NCI-H510A (cell line): ENCODE results near the gene SMTNL2.
"Not testable (repeated sequence)": the region's sequence is repeated elsewhere in the genome, so short reads cannot be mapped to it uniquely, and the experiment has no call there.

Experiments
- DNase-seq: peaks from one replicate; lab custom pipeline; 2025; lab: John Stamatoyannopoulos, UW

The SMTNL2 gene

DNA sequence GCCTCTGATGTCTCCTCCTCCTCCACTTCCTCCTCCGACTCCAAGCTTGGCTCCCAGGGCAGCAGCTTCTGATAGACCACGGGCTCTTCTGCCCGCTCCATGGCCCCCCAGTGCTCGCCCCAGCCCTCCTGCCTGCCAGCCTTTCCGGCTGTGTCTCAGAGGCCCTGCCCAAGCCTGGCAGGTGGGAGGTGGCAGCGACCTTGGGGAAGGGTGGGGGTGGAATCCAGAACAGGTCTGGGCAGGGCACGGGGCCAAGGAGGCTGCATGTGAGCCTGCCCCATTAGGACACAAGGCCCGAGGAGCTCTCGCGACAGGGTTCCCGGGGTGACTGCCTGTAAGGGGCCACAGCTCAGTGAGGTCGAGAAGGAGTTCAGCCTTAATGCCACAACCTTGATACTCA lies 23.9 kb upstream of the SMTNL2 start, which contains the start of gene GGT6:
TSS of gene GGT6 (minus strand) at position 157 of the 400 bp plus-strand sequence. CDS start at position 101, 56 bp downstream.
- DNase-seq: no peak

DNA sequence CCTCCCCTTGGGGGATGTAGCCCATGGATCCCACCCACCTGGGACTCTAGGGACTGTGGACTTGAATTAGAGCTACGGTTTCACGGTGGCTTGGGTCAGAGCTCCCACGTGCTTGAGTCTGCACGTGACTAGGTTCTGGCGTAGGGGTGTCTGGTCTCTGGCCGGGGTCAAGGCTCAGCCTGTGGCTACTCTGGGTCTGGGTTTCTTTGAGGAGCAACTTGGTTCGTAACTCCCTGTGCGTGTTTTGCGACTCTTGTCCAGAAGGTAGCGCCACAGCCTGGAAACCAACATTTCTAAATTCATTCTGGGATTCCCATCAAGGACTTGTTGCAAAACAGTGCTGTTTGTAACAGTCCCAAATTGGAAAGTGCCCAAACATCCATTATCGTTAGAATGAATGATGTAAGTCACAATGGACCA lies 23.5 kb upstream of the SMTNL2 start:
- DNase-seq: no peak

DNA sequence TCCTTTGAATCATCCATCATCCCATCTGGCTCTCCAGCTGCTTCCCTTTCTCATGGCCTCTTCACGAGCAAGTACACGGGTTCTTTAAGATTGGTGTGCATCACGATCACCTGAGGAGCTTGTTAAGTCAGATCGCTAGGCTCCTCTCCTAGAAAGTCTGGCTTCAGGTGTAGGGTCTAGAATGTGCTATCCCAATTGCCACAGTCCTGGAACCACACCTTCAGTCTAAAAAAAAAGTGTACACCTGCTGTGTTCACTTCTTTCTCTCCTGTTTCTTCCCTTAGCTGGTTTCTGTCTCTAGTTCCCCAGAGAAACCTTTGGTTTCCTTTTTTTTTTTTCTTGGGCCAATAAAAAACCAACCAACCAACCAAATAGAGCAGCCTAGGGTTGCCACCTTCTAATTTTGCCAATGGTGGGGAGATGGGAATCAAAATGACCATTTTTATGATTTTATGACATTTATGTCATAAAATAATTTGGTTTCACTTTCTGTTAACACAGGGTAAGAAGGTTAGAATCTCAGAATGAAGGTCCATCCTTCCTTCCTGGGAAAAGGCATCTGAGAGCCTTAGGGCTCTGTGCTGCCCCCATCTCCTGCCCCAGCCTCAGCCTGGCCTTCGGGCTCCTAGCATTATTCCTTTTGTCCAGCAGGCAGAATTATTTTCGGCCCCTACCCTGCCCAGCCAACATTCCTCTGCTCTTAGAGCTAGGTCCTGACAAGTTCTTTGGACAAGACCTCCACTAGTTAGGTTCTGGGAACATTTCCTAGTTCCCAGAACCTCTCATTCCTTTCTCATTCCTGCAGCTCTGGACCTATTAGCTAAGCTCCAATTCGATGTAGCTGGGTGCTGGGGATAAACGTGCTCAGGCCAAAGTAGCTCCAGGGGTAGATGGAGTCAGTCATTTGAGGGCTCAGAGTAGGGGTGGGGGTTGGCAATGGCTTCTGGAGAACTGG lies 22.0 kb upstream of the SMTNL2 start:
- no peak for DNase-seq

DNA sequence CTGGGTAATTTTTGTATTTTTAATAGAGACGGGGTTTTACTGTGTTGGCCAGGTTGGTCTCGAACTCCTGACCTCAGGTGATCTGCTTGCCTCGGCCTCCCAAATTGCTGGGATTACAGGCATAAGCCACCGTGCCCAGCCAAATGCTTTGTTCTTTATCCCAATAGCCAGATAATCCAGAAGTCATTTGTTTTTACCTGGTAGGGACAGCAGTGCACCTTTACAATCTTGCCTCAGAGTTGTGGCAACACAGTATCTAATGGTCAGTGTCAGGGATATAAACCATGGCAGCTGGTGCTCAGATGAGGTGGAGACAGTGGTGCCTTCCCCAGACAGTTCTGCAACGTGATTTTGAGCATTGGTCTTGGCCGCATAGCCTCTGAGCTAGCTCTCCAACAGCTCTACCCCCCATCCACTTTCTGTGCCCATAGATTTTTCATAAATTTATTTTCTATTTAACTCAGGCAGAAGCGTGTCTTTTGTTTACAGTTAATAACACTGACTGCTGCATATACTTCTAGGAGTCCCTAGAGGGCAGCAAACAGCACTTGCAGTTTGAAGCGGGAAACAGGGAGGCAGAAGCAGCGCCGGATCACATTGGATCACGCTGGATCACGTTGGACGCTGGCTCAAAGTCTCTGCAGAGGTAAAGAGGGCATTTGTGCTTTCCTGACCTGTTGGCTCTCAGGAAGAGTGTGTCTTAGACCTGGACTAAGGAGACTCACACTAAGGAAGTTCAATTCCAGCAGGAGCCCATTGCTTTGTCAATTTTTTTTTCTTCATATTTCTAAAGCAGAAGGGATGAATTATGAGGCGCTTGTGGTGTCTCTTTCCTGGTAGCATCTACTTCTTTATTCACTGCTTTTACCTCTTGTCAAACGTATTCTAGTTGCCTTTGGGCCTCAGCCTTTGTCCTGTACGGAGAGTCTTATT lies 18.9 kb upstream of the SMTNL2 start:
- peak; percentile 76 for DNase-seq

DNA sequence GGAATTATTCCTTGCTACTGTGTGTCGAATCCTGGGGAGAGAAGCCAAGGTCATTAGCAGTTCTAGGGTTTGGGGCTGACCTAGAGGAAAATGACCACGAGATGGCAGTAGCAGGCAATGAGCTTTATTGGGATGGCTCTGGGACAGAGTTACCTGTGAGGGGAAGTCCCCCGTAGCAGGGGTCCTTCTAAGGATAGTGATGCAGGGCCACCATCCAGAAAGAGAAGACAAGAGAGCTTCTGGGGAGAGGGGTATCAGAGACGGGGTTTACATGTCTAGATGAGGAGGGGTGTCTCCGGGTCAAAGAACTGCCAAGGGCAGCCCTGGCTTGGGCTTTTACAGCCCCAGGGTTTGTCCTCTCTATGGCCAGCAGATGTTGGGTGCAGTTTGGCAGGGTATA lies 17.5 kb upstream of the SMTNL2 start:
- peak; percentile 33 for DNase-seq

DNA sequence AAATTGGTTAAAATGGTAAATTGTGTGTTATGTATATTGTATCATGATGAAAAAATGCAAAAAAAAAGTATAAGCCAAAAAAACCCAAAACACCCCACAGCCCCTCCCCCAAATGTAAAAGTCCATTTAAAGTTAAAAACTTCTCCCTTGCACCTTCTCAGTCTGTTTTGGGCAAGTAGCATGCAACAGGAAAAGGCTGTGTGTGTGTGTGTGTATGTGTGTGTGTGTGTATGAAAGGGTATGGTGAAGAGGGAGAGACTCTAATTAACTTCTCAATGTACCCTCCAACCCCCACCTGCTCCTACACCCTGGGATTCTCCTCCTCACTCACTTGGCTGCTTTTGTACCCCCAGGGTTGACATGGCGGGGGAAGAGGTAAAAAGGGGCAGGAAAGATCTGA lies 14.7 kb upstream of the SMTNL2 start:
- DNase-seq: no peak

DNA sequence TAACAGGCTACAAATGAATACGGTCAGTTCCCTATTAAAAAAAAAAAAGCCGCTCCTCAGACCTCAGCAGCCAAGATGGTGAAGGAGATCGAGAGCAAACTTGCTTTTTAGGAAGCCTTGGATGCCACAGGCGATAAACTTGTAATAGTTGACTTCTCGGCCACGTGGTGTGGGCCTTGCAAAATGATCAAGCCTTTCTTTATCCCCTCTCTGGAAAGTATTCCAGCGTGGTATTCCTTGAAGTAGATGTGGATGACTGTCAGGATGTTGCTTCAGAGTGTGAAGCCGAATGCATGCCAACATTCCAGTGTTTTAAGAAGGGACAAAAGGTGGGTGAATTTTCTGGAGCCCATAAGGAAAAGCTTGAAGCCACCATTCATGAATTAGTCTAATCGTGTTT lies 12.2 kb upstream of the SMTNL2 start:
- no peak for DNase-seq

DNA sequence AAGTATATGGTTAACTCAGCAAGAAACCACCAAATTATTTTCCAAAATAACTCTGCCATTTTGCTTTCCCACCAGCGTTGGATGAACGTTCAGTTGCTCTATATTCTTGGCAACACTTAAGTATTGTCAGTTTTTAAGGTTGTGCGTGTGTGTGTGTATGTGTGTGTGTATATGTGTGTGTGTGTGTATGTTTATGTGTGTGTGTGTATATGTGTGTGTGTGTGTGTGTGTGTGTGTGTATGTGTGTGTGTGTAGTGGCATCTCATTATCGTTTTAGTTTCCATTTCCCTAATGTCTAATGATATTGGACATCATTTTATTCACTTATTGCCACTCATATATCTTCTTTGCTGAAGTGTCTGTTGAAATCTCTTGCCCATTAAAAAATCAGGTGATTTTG lies 11.2 kb upstream of the SMTNL2 start:
- no peak for DNase-seq

DNA sequence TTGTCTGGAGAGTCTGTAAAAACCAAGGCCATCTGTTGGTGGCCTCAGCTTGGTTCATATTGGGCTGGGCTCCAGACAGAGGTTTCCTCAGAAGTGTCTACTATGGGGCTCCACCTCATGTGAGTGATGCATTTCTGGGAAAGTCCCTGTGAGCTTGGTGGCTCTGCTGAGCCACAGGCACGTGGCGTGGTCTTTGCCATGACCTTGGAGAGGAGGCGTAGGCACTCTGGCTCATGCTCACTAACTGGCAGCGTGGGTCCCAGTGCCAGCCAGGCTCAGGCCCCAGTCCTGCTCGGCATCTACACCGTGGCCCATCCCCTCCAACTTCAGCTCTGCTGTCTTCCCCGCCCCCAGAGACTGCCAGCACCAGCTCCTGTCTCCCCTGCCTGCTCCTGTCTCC lies 10.7 kb upstream of the SMTNL2 start:
- no peak for DNase-seq

DNA sequence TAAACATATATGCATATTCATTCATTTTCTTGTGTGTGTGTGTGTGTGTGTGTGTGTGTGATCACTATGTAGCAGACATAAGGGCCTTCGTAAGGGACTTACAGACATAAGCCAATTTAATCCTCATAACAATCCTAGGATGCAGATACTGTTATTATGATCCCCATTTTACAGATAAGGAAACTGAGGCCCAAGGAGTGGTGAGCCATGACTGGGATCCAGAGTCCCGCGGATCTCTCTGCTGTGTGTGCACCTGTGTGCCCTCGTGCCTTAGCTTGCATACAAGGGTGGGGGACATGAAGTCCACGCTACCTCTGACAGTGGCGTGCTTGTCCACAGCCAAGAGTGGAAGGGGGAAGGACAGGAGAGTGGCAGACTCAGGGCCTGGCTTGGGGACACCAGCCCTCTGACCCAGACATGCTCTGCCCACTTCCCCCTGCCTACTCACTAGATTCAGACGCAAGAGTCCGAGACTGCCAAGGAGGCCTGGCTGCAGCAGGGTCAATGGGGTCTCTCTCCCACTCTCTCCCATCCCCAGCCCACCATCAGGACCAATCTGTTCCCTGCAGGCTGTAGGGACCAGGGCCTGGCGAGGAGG lies 9.8 kb upstream of the SMTNL2 start:
- no peak for DNase-seq

DNA sequence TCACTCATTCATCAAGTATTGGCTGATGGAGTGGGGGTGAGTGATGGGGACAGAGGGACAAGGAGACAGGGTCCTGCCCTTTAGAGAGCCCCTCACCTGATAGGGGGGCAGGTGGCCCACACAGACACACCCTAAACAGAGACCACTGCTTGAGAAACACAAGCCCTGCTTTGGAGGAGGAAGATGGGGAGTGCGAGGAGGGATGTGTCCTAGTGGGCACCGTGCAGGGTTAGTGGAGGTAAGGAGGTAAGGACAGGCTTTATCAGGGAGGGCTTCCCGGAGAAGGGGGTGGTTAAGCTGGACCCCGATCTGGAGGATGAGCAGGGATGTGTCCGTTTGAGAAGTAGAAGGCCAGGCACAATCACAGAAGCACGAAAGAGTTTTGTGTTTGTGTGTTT lies 8.2 kb upstream of the SMTNL2 start:
- DNase-seq: no peak

DNA sequence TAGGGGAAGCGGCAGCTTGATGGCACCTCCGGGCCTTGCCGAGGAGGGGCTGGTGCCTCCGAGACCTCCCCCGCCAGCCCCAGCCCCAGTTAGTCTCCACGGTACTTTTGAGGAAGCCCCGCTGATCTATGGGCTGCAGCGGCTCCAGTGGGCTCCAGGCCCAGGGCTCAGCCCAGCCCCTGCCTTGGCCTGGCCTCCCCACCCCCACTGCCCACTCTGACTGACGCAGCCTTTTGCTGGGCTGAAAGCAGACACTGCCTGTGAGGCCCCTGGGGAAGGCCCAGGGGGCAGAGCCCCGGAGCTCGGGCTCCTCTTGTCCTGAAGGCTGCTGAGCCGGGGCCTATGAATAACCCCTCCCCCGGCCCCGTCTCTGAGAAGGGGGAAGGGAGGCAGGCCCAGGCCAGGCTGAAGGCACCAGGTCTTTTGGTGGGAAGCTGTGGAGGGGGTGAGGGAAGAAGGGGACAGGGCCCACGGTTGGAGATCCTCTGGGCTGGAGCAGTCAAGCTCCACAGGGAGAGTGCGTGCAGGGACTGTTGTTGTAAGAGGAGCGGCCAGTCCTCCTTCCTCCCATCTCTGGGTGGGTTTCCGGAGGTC lies 7.5 kb upstream of the SMTNL2 start:
- no peak for DNase-seq

DNA sequence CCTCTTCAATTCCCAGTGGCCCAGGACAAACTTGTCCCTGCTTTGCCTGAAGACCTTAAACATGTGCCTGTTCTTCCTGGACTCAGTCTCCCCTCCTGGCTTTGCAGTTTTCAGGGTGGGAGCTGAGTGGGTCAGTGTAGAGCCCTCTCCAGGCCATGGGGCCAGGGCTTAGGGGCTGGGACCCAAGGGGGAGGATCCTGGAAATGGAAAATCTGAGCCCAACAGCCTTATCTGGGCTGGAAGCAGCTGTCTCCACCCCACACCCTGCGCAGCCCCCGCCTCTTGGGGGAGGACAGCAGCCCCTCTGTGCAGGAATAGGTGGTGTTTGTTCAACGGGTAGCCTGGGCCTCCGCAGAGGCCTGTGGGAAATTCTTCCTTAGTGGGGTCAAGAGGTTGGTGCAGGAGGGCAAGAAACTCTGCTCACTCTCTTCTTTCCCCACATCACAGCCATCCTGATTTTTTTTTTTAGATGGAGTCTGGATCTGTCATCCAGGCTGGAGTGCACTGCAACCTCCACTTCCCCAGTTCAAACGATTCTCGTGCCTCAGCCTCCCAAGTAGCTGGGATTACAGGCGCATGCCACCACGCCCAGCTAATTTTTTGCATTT lies 6.8 kb upstream of the SMTNL2 start:
- no peak for DNase-seq

DNA sequence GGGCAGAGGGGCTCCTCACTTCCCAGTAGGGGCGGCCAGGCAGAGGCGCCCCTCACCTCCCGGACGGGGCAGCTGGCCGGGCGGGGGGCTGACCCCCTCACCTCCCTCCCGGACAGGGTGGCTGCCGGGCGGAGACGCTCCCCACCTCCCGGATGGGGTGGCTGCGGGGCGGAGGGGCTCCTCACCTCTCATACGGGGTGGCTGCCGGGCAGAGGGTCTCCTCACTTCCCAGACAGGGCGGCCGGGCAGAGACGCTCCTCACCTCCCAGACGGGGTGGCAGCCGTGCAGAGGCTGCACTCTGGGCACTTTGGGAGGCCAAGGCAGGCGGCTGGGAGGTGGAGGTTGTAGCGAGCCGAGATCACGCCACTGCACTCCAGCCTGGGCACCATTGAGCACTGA lies 6.0 kb upstream of the SMTNL2 start:
- DNase-seq: not testable (repeated sequence)

DNA sequence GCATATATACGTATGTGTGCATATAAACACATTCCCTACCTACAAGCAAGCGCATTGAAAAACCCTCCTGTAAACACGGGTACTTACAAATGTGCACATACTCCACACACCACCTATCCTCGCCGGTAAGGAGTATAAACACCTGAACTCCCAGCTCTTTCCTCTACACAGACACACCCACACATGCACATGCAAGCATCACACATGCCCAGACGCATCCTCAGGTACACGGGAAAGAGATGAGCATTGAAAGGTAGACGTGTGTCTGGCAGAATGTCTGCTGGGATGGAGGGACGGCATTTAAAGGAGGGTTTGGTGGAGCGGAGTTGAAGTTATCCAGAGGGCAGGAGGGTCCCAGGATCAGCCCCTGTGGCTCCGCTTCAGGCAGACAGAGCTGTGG lies 4.7 kb upstream of the SMTNL2 start:
- DNase-seq: no peak

DNA sequence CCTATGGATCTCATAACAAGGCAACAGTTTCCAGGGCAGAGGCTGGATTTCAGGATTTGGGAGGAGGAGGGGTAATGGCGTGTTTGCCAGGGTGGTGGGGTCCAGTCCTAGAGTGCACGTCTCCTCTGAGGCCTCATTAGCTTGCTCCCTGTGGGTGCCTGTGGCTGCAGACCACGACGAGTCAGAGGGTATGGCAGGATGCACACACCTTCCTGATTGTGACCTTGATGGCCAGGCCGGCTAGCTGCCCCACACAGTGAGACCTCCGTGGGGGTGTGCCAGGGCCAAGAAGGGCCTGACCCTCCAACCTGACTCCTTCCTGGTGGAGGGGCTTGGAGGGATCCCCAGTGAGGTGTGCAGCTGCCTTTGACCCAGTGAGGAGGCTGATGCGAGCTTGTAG lies 4.0 kb upstream of the SMTNL2 start:
- no peak for DNase-seq

DNA sequence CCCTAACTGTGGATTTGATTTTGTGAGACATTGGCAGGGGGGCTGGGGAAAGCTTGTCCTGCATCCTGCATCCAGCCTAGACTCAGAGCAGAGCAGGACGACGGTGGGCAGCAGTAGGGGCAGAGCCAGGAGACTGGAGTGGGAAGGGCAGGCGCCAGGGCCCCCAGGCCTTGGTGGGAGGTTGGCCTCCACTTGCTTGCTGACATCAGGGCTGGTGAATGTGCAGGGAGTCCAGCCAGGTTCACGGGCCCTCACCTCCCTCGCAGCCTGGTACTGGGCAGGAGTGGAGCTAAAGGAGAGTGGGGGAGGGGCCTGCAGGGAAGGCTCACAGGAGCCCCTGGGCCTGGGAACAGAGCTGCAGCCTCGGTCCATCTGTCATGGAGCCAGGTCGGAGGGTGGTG lies 2.2 kb upstream of the SMTNL2 start:
- no peak for DNase-seq

DNA sequence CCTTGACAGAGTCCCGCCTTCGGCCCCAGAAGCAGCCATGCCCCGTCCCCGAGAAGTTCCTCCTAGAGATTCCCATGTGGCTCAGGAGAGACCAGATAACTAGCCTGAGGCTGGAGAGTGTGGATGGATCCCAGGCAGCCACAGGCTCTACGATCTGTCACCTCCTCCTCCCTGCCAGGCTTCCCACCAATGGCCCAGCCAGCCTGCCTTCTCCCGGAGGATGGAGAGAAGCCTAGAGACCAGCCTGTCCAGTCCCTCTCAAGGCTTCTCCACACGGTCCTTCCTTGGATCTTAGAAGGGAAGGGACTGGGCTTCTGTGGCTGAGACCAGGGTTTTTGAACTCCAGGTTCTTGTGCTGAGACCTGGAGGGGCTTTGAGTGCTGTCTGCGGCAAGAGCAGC lies 1.6 kb upstream of the SMTNL2 start:
- DNase-seq: no peak

DNA sequence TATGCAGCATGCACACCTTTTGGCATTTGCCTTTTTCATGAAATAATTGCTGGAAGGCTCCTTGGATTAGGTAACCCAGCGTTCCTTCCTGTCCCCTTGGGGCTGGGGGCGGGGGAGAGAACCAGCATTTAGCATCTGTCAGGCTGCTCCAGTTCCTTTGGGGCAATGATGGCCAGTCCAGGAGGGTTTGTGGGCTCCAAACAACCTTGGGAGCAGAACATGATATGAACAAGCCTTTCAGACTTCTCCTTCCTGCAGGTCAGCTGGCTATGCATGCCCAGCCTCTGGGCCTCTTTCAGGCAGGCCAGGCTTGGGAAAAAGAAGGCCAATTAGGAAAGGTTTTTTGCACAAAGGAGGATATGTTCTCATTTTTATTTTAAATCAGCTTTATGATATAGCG lies 1.1 kb upstream of the SMTNL2 start:
- DNase-seq: no peak

DNA sequence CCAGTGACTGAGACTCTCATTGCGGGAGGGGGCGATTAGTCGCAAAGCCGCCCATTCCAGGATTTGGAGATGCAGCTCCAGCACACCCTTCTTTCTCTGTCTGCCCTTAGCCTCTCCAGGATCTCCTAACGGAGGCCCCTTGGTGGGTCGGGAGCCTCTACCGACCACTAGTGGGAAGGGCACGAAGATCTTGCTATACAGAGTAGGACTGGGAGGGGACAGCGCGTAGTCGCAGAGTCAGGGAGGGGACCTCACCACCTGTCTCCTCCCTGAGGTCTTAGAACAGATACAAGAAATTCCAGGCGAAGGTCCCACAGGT lies 588 bp upstream of the SMTNL2 start:
- no peak for DNase-seq

DNA sequence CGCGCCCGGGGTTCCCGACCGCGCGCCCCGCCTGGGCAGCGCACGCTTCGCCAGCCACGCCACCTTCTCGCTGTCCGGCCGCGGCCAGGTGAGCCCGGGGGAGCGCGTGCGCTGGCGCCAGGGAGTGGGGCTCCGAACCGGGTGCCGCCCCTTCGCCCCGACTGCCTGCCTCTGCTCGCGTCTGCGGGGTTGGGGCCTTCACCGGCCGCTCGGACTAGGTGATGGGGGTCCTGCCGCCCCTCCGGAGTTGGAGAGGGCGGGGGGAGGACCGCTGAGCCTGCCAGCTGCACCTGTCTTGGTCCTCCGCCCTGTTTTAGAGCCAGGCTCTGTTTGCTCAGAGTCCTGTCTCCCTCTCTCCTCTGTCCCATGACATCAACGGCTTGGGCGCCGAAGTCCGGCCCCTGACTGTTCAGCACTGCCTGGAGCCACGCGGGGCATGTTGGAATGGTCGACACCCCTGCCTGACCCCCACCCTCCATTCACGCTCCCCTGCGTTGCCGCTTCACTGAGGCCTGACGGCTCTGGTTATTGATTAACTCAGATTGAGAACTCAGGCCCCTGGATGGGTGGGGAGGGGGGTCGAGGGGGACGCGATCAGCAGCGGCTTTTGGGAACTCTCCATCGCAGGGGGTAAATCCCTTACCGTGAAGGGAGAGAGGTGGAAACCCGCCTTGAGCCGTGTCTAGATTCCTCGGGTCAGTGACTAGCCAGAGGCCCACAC lies 748 bp downstream of the SMTNL2 start:
- DNase-seq: no peak
